ENCODE results near the gene TMEM245.
"Not testable (repeated sequence)": the region's sequence is repeated elsewhere in the genome, so short reads cannot be mapped to it uniquely, and the experiment has no call there.

The TMEM245 gene

DNA sequence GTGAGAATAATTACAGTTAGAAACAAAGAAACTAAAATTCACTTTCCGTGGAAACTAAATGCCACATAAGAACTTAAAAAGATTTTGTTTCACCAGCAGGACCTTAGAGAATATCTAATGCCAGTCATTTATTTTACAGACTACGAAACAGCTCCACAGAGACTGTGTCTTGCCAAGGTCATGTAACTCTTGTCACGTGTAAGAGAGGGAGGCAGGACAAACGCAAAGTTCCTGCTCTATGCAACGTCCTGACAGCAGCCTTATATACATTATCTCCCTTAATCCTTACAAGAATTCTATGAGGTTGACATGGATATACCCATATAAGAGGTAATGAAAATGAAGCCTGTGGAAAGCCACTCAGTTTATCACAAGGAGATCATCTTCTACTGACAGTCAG is 145.9 kb downstream of the TMEM245 start:
- DNase-seq = no peak

DNA sequence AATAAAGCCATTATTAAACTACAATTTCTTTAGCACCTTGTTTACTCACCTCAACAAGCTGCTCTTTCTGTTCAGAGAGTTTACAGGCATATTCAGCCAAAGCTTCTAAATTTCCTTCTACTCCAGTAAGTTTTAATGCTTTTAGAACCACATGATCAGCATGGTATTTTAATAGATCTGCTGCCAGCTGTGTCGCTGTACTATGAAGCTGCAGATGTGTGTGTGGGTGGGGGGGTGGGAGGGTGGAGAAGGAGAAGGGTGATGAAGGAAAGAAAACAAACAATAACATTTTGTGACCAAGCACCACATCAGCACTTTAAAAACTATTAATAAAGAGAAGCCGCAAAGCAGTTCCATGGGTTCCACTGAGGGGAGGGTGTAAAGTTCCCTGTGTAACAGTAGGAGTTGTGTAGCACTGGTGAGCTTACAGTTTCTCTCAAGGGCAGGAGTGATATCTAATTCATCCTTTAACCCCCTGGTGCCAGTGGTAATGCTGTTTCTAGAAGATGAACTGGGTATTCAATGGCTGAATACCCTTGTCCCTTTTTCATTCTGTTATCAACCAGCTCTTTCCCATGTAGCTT is 147.0 kb downstream of the TMEM245 start:
- DNase-seq = no peak

DNA sequence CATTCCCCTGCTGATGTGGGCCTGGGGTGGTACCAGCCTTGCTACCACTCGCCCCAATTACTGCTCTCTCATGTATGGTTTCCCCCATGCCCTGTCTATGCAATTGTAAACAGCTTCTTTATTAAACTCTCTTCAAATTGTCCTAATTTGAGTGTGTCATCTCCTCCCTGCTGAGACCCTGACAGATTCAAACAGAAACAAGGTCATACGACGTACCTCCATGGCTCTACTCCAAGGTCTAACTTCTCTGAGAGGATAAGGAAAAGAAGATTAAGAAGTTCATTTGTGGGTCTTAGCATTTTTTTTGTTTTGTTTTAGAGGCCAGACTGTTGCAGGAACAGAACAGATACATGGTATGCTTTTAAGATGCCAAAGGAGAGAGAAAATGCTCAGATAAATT is 147.6 kb downstream of the TMEM245 start:
- no peak for DNase-seq

DNA sequence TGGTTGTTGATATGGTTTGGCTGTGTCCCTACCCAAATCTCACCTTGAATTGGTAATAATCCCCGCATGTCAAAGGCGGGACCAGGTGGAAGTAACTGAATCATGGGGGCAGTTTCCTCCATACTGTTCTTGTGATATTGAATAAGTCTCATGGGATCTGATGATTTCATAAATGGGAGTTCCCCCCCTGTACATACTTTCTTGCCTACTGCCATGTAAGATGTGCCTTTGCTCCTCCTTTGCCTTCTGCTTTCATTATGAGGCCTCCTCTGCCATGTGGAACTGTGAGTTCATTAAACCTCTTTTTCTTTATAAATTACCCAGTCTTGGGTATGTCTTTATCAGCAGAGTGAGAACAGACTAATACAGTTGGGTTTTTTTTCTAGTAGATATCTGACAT is 148.4 kb downstream of the TMEM245 start:
- not testable (repeated sequence) for DNase-seq

DNA sequence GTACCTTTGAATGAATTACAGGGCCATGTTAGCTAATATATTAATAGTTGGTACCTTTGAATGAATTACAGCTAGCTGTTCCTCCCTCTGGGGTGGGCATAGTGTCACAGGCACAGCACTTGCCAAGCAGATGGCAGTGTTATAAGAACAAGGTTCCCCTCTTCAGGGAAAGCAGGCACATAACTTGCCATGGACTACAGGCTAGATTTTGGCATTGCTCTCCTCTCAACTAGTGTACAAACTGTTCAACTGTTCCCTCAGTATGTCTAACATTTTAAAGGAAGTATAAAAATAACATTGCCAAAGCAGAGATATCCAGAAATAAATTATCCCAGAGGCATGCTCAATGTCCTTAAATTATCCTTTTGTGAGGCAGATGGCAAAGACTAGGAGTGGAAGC is 151.8 kb downstream of the TMEM245 start:
- no peak for DNase-seq
